ENCODE results near the gene TNFSF12.

TNFSF12 gene

DNA sequence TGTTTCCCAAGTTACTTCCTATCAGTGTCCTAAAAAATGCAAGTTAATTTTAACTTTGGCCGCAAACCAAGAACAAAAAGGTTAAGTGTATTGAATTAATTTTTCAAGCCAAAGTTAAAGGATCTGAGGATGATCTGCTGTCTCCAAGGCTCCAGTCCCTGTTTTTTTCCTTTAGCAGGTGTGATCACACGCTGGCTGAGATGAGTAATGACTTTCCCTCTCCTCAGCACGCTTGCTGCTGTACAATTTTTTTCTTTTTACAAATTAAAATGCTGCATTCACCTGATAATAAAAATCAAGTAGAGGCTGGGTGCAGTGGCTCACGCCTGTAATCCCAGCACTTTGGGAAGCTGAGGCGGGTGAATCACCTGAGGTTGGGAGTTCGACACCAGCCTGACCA lies 3.9 kb upstream of the TNFSF12 start:
- no peak for DNase-seq

GRCh38 chr17:7549401-7550055 lies 670 bp downstream of the TNFSF12 start:
- DNase-seq: no peak

- DNase-seq: no peak
Observed at GRCh38 chr17:7550344-7550743, 1.5 kb downstream of the TNFSF12 start.

GRCh38 chr17:7551396-7551795 lies 2.5 kb downstream of the TNFSF12 start:
- no peak for DNase-seq

DNA sequence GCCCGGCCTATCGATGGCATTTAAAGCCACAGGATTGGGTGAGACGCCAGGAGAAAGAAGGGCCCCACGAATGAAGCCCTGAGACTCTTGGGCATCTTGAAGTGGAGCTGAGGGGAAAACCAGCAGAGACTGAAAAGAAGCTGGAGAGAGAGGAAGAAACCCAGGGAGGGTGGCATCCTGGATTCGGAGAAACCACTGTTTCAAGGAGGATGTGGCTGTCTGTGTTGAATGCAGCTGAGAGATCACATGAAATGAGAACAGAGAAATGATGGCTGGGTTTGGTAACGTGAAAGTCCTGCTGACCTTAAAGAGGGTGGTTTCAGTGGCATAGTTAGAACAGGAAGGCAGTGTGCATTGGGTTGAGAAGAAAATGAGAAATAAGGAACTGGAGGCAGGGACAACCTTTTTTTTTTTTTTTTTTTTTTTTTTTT lies 3.8 kb downstream of the TNFSF12 start:
- DNase-seq: peak; percentile 66

DNA sequence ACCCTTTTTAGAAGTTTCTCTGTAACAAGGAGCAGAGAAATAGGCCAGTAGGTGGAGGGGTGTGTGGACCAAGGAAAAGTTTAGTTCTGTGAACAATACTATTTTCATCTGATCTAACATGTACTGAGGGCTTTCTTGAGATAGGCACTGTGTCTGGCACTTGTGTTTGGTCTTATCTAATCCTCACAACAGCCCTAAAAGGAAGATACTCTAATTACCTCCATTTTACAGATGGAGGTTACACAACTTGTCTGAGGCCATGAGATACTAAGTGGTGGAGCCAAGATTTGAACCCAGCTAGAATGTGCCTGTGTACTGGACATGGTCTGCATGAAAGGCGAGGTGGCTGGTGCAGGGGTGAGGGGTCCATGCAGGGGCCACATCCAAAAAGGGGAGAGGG lies 4.5 kb downstream of the TNFSF12 start:
- DNase-seq: no peak

DNA sequence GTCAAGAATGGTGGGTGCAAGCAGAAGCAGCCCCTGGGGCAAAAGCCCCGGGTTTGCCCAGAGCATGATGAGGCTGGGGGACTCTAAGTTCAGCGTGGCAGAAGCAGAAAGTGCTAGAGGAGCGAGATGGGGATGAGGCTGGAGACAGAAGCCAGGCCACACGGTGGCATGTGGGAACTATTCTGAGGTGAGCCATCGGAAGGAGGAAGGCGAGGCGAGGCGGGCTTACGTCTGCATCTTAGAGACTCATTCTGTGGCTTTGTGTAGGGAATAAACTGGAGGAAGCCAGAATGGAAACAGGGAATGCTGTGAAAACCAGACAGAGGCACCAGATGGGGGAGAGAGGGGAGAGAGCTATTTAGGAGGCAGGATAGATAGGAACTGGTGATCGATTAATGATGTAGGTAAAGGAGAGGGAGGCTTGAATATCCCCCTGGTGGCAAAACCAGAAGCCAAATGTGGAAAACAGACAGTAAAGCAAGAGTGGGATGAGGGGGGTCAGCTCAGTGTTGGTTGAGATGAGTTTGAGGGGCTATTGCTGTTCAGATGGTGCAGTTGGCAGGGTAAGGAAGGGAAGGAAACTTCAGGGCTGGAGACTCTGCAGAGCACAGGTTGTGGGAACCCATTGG lies 6.6 kb downstream of the TNFSF12 start:
- DNase-seq: no peak

DNA sequence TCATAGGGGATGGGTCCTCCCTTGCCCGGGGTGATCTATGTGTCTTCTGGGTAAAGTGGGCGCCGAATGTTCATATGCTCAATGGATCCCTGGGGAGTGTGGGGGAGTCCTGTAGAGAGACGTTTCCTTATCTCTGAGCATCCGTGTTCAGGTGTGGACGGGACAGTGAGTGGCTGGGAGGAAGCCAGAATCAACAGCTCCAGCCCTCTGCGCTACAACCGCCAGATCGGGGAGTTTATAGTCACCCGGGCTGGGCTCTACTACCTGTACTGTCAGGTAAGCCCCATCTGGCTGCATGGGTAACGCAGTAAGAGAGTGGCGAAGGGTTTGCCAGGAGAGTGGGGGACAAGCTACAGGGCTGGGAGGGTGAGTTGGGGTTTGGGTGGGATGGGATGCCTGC lies 7.8 kb downstream of the TNFSF12 start:
- no peak for DNase-seq

DNA sequence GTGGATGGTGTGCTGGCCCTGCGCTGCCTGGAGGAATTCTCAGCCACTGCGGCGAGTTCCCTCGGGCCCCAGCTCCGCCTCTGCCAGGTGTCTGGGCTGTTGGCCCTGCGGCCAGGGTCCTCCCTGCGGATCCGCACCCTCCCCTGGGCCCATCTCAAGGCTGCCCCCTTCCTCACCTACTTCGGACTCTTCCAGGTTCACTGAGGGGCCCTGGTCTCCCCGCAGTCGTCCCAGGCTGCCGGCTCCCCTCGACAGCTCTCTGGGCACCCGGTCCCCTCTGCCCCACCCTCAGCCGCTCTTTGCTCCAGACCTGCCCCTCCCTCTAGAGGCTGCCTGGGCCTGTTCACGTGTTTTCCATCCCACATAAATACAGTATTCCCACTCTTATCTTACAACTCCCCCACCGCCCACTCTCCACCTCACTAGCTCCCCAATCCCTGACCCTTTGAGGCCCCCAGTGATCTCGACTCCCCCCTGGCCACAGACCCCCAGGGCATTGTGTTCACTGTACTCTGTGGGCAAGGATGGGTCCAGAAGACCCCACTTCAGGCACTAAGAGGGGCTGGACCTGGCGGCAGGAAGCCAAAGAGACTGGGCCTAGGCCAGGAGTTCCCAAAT lies 8.4 kb downstream of the TNFSF12 start:
- DNase-seq: no peak

DNA sequence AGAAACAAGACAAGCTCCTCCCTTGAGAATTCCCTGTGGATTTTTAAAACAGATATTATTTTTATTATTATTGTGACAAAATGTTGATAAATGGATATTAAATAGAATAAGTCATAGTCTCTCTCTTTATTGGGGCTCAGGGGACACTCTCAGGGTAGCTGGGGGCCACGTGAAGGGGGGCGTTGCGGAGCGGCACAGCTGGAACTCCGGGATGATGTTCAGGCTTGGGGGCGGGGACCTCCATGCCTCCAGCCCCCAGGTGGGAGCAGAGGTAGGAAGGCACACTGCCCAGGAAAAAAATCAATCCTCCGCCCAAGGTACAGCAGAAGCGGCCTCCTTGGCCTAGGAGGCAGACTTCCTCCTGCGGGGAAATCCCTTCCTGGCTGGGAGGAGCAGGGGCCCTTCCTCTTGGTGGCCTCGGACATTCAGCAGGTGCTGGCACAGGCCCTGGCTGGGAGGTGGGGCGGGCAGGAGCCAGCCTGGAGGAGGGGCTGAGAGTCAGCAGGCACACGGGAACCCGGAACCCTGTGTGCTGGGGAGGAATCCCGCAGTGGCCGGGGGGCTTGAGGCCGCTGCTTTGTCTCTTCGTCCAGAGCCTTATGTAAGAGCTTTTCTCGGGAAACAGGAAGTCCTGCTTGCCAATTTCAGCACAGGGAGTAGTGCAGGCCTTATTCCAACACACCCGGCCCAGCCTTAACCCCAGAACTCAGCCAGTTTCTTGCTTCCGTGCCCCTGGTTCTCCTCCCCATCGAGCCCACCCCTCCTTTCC lies 9.1 kb downstream of the TNFSF12 start:
- DNase-seq: peak; percentile 87

DNA sequence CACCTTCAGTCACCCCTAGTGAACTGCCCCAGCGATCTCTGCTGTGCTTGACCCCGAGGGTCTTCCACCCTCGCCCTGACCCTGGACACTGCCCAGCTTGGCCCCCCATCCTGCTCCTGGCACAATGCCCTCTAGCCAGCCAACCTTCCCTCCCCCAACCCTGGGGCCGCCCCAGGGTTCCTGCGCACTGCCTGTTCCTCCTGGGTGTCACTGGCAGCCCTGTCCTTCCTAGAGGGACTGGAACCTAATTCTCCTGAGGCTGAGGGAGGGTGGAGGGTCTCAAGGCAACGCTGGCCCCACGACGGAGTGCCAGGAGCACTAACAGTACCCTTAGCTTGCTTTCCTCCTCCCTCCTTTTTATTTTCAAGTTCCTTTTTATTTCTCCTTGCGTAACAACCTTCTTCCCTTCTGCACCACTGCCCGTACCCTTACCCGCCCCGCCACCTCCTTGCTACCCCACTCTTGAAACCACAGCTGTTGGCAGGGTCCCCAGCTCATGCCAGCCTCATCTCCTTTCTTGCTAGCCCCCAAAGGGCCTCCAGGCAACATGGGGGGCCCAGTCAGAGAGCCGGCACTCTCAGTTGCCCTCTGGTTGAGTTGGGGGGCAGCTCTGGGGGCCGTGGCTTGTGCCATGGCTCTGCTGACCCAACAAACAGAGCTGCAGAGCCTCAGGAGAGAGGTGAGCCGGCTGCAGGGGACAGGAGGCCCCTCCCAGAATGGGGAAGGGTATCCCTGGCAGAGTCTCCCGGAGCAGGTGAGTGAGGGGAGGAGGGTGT lies 9.9 kb downstream of the TNFSF12 start, which contains the start of gene TNFSF13:
Gene TNFSF13, plus strand, starts transcription at position 207 of the 776 bp plus-strand sequence. Its CDS starts 290 bp downstream, at position 497.
- DNase-seq: peak; percentile 25

- no peak for DNase-seq
Observed at GRCh38 chr17:7559320-7560171, 10.7 kb downstream of the TNFSF12 start.

GRCh38 chr17:7560172-7561027 lies 11.5 kb downstream of the TNFSF12 start:
- peak; percentile 63 for DNase-seq

DNA sequence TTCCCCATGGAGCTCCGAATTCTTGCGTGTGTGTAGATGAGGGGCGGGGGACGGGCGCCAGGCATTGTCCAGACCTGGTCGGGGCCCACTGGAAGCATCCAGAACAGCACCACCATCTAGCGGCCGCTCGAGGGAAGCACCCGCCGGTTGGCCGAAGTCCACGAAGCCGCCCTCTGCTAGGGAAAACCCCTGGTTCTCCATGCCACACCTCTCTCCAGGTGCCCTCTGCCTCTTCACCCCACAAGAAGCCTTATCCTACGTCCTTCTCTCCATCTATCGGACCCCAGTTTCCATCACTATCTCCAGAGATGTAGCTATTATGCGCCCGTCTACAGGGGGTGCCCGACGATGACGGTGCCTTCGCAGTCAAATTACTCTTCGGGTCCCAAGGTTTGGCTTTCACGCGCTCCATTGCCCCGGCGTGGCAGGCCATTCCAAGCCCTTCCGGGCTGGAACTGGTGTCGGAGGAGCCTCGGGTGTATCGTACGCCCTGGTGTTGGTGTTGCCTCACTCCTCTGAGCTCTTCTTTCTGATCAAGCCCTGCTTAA lies 12.2 kb downstream of the TNFSF12 start:
- peak; percentile 85 for DNase-seq

- peak; percentile 91 for DNase-seq
Observed at GRCh38 chr17:7561589-7562207, 12.8 kb downstream of the TNFSF12 start, which contains the start of gene SENP3. SENP3 (plus strand) TSS chr17:7561919; CDS start chr17:7563077, 1,158 bp downstream.

- no peak for DNase-seq
Observed at GRCh38 chr17:7562208-7562605, 13.3 kb downstream of the TNFSF12 start.

GRCh38 chr17:7563115-7563869 lies 14.4 kb downstream of the TNFSF12 start:
- no peak for DNase-seq

- no peak for DNase-seq
Observed at GRCh38 chr17:7569571-7569970, 20.7 kb downstream of the TNFSF12 start.

DNA sequence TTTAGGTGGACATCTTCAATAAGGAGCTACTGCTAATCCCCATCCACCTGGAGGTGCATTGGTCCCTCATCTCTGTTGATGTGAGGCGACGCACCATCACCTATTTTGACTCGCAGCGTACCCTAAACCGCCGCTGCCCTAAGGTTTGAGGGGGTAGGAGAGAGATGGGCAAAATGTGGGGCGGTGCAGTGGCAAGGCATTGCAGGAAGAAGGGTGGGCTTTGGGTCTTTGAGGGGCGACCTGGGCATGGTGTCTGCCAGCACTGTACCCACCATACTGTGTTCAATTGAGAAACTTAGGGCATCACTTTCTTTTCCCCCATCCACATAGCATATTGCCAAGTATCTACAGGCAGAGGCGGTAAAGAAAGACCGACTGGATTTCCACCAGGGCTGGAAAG lies 21.5 kb downstream of the TNFSF12 start:
- DNase-seq: no peak
